A673 (cell line): ENCODE data around the gene B3GAT2.

Experiments used
- CTCF ChIP-seq: fragments of 300-800, 200-600 bp; sonication (generic); conservative IDR thresholded peaks from 2 replicates; pipeline ENCODE4 v1.5.1; 2017; ENCODE audit warnings: low read depth, mild to moderate bottlenecking, antibody characterized with exemption, low read length, moderate library complexity, mixed read lengths
- EZH2 ChIP-seq: fragments of 200-600 bp; sonication (generic); IDR thresholded peaks from 2 replicates; pipeline ENCODE4 v1.6.1; 2017; ENCODE audit warnings: borderline replicate concordance, low read depth, mild to moderate bottlenecking, mixed read lengths, antibody characterized with exemption, low read length; ENCODE audit not compliant: poor library complexity, severe bottlenecking

- TF ChIP-seq CTCF (no peak), EZH2 (peak; percentile 21)
These were observed at the start of gene B3GAT2 for GRCh38 chr6:70956451-70957283.
